Measurements from ENCODE around the gene SATB2.

The SATB2 gene

DNA sequence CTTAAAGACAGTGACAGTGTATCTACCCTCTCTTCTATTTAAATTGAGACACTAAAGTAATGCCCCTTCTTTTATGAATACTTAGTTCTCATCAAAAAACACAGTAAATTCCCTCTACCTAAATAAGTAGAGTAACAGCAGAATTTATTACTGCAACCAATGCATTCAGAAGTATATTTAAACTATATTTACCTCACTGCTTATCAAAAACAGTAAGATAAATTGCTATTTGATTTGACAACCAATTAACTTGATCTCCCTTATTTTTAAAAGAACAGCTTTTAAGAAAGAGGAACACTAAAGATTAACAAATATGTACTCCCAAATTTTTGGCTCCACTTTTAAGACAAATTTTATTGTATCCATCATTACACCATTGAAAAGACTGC, 4.8 kb downstream of the SATB2 start:
- in situ Hi-C loops (cut with MboI; ENCODE audit: low sequenced_read_pairs): no loop called here

DNA sequence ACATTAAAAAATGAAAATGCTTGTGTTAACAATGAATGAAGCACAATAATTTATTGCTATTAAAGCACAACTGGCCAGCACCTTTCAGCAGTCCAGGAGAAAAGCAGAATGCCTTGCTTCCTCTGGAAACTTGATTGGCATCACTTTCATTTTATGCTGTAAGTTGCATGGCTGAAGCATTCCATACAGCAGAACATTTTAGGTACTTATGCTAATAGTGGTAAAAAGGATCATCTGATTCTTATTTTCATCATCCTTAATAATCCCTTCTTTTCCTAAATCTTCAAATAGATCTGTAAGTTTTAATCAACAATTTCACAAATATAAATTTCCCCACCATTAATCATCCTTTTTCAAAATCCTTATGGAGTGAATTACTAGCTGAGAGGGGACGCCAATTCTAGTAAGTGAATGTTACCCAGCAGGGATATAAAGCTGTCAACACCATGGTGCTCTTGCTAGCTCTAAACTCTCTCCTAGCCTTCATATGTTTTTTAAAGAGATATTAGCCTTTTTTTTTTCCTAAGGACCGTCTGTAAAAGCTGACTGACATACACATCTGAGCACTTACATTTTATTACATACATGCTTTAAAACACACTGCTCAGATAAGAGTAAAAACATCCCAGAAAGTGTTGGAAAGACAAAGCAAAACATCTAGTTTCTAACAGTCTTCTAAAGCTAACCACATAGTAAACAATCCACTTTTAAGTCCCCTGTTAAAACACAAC, 5.3 kb downstream of the SATB2 start:
- in situ Hi-C loops (cut with MboI; ENCODE audit: low sequenced_read_pairs): no loop called here

DNA sequence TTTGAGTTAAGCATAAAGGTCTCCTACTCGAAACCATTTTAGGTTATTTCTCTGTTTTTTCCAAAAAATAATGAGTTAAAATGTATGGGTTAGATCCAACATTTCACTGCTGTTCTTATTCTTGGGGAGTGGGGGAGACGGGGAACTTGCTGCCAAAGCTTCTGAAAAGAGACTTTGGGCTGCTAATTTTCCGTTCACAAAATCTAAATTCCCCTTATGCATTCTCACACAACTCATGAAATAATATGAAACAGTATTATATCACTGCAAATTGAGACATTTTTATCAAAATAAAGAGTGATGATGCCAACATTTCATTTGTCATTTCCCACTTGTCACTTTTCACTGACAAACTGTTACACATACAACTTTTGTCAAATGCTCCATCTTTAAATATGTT, 7.8 kb downstream of the SATB2 start:
- in situ Hi-C loops (cut with MboI; ENCODE audit: low sequenced_read_pairs): no loop called here

DNA sequence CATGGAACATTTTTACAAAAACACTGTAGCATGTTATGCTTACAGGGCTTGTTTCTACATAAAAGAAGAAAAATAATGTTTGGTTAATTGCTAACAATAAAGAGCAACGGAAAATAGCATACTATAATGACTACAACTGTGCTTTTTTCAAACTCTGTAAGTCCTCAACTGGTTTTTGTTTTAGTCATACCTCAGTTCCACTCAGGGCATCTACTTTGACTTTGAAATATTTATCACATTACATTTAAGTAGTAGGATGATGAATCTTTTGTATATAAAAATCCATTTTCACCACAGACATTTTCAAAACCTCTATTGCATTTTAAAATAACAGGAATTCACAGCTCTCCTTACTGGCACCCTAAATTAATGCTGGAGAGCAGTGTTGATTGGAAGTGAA, 8.3 kb downstream of the SATB2 start:
- in situ Hi-C loops (cut with MboI; ENCODE audit: low sequenced_read_pairs): no loop called here

DNA sequence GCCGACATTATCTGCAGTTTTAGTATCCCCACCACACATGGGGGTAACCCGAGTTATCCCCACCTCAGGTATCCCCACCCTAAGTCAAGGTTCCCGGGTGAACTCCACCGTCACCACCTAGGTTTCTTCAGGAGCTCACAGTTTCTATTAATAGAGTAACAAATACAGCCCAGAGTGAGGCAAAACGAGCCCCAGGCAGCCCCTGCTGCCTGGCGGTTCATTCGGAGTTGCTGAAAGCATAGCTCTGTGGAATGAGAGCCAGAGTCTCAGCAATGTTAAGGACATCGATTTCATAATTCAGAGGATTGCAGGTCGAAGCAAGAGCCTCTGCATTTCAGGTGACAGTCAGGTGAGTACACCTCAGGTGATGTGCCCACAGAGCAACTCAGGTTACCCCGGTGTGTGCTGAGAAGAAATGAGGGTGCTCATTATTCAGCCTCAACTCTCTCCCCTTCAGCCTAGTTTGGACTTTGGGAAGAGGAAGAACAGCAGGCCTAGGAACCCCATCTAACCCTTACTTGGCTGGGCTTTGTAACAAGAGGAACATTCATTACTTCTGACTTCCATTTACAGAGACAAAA, 10.7 kb downstream of the SATB2 start:
- in situ Hi-C loops (cut with MboI; ENCODE audit: low sequenced_read_pairs): no loop called here

DNA sequence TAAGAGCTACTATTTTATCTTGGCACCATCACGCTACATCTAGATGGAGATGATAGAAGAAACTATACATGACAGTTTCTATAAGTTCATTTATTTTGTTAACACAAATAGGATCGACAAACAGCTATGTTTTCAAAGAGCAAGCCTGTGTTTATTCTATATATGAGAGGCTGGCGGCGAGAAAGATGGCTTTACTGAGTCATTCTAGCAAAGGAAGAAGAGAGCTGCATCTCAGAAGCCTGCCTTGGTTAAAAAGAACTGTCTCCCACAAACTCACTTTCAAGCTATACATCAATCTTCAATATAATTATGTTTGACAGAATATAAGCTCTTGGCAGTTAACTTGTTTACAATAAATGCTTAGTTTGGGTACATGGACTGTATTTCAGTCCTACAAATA, 13.0 kb downstream of the SATB2 start:
- in situ Hi-C loops (cut with MboI; ENCODE audit: low sequenced_read_pairs): no loop called here

DNA sequence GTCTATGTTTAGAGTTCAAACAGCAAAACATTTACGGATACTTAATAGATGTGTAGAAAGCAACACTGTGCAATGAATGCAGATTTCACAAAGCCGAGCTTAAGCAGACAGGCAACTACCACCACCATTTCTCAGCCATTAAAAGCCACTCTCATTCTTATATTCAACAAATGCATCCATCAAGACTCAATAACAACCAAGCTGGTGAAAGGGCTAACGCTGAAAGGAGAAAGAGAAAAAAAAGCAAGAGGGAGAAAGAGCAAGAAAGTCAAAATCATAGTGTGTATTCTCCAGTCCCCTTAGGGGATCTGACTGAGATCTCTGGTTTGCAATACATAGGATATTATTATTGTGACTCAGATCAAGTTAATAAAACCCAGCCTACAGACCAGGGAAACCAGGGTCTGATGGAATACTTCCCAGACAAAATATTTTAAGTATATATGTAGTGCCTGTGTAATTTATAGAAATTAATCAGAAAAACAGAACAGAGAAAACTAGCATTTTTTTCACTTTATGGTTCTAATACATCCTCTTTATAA, 14.1 kb downstream of the SATB2 start:
- in situ Hi-C loops (cut with MboI; ENCODE audit: low sequenced_read_pairs): no loop called here

DNA sequence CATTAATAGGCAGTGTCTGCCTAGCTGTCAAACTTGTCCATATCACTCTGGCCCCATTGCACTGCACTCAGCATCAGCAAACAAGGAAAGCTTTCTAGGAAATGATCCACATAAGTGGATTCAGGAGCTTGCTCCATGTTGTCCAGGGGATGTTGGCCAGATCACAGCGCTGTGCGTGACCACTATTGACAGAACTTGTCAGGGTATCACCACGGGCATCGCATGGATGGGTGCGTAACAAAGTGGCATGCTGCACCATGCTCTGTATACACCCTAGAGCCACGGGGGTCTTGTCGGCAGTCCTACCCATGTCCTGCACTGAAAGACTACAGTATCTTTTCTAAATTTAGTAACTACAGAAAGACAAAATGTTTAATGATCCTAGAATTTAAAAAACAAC, 15.6 kb downstream of the SATB2 start:
- in situ Hi-C loops (cut with MboI; ENCODE audit: low sequenced_read_pairs): no loop called here

DNA sequence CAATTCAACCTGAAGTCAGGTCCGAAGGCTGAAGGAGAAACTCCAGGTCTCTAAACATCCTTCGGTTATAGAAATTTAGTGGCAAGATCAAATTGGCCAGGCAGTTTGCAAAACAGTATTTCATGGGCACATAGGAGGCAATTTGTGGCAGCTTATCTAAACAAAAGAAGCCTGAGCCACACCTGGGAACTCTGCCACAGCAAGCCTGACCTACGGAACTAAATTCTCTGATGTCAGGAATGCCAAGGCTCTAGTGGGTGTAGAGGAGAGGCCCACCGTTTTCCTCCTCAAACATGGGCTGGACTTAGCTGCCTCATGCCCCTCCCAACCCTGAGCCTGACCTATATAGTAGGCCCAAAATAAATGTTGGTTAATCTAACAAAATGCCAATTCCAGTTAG, 16.0 kb downstream of the SATB2 start:
- in situ Hi-C loops (cut with MboI; ENCODE audit: low sequenced_read_pairs): no loop called here

DNA sequence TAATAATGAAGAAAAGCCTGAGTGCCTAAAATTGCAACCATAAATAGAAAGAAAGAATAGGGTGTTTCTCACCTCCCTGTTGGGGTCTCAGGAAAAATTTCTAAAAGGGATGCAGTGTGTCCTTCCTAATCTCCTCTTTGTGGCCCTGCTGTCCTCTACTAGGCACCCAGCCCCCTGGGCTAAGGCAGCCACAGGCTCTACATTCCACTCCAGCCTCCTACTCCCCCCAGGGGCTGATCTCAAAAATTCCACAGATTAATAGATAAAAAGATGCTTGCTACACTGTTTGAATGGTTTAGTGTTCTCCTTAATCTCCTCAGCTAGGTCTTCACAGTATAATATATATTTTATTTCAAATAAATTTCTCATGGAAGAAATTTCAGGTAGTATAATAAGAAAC, 17.6 kb downstream of the SATB2 start:
- in situ Hi-C loops (cut with MboI; ENCODE audit: low sequenced_read_pairs): no loop called here

DNA sequence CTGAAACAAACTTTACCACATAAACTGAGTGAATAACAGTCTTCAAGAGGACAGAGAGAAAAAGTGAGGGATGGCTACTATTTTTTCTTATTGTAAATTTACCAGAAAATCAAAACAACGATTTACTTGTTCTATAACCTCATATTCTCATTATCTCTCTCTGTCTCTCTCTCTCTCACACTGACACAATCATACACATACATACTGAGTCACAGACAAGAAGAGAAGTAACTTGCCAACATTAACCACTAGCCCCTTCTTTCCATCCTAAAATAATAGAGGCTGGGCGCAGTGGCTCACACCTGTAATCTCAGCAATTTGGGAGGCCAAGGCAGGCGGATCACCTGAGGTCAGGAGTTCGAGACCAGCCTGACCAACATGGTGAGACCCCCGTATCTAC, 18.2 kb downstream of the SATB2 start:
- in situ Hi-C loops (cut with MboI; ENCODE audit: low sequenced_read_pairs): no loop called here

DNA sequence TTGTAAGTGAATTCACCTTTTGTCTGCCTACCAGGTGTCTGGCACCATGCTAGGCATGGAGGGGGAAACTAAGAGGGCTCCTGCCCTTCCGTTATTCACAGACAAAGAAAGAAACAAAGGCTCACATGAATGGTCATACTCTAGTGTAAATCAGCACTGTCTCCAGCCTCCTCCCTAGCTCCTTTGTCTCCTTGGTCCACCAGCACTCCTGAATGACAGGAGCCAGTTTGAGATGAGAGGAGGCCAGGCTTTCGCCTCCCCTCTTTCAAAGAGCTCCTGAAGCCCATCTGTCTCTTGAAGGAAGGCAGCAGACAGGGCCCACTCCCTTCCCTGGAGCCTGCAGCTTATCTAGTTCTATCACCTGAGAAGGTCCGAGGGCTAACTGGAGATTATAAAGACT, 18.7 kb downstream of the SATB2 start:
- in situ Hi-C loops (cut with MboI; ENCODE audit: low sequenced_read_pairs): no loop called here

DNA sequence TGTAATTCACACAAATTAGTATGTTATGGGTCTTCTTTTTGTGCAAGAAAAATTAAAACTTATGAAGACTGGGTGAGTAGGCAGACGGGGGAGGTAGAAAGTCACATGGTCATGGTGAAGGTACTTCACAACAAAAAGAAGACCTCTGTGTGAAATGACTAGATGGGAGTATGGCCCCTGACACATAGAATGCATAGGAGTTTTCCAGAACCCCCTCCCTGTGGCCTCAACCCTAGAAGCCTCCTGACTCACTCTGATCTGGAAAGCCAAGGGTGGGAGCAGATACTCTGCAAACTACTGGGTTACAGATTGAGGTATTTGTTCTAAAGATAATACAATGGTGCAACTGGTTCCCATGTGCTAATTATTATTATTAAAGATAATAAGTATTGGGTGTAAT, 23.2 kb downstream of the SATB2 start:
- in situ Hi-C loops (cut with MboI; ENCODE audit: low sequenced_read_pairs): no loop called here

DNA sequence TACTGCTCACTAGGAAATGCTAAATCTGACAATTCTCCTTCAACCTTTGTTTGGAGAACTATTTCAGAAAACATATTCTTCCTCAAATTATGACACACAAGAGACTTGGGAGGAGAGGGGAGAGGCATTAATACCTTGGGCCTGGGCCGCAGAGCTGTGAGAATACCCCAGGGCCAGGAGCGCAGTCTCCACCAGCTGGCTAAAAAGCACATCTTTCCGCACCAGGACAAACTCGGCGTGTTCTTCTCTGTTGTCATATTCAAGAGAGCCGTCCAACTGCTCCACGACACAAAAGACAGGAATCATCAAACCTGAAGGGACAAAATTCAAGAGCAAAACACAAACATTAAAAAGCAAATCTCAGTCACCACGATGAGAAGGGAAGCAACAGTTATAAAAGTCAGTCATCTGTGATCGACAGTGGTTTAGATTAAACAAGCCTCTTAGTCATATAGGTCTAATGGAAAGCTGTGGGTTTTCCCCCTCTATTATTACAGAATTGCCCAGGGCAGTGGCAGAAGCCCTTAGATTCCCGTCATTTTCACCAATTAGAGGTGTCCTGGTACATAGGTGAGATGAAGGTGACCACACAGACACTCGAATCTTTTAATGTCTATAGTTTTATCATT, 24.4 kb downstream of the SATB2 start:
- in situ Hi-C loops (cut with MboI; ENCODE audit: low sequenced_read_pairs): no loop called here

DNA sequence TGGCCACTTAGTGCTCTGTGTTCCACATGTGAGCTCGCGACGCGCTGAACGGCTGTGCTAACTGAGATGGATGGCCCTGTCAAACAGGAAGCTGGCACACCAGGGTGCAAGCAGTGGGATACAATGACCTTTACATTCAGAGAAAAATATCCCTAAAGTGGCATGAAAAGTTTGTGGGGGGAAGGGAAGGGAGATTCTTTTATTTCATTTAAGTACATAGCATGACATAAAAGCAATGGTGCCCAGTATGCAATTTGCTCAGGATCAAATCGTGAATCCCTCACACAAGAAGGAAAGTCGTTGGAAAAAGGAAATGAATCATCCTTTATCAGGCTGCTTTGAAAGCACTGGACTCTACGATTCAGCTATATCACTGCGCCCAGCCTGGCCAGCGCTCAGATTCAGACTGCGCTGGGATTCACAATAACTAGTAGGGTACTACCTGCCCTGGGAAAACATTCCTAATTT, 26.0 kb downstream of the SATB2 start:
- in situ Hi-C loops (cut with MboI; ENCODE audit: low sequenced_read_pairs): no loop called here

DNA sequence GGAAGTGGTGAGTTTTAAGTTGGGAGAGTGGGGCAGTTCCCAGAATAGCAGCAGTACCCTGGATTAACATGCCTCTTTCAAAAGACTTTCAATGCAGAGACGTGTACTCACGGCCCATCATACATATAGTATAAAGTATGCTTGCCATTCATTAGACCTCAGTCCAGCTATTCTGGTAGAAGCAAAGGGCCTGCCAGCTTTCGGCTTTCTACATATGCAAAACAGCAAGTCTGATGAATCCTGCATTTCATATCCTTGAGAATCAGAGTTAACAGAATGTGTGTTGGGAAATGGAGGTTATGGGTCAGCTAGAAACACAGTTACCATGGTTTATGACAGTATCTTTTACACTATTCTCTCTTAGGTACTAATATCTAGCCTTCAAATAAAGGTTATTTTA, 27.5 kb downstream of the SATB2 start:
- in situ Hi-C loops (cut with MboI; ENCODE audit: low sequenced_read_pairs): no loop called here

DNA sequence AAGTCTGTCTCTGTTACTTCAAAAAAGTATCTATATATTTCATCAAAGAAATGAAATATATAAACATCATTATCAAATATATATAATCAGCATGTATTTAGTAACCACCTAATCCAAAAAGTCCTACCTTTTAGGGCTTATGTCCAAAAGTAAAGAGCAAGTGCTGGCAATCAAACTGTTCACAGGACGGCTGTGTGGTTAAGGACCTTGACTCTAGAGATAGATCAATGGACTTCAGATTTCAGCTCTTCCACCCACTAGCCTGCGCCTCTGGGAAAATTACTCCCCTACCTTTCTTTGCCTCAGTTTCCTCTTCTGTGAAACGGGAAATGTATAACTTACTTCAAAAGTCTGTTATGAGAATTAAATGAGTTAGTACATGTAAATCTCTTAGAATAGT, 29.4 kb downstream of the SATB2 start:
- in situ Hi-C loops (cut with MboI; ENCODE audit: low sequenced_read_pairs): no loop called here

DNA sequence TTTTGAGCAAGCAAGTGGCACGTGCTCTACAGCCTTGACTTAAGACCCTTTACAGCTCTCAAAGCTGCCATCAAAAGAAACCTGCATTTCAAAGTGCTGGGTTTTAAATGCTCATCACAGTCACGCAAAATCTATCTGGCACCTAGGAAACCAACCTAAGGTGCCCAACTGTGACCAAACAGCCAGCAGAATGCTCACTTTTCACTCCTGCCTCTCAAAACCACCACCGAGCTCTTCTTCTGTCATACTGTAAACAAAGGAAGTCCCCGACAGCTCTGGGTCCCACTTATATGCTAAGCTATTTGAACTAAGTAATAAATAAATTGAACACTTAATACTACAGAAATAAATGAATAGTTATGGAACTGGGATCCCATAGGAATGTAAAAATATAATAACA, 33.6 kb downstream of the SATB2 start:
- in situ Hi-C loops (cut with MboI; ENCODE audit: low sequenced_read_pairs): no loop called here

DNA sequence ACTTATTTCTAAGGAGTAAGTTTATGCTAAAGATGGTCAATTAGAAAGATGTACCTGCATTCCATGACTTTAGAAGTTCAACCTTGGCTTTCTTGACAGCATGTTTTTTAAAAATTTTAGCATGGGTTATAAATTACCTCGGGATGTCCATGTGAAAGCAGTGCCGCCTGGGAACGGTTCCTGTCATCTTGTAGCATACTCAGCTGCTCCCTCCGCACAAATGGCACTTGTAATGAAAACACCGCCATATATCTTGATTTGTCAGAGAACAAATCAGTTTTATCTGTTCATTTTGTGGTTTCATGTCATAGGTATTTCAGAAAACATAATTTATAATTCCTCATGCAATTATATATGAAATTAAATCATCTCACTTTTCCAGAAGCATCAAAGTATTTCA, 38.3 kb downstream of the SATB2 start:
- in situ Hi-C loops (cut with MboI; ENCODE audit: low sequenced_read_pairs): no loop called here

DNA sequence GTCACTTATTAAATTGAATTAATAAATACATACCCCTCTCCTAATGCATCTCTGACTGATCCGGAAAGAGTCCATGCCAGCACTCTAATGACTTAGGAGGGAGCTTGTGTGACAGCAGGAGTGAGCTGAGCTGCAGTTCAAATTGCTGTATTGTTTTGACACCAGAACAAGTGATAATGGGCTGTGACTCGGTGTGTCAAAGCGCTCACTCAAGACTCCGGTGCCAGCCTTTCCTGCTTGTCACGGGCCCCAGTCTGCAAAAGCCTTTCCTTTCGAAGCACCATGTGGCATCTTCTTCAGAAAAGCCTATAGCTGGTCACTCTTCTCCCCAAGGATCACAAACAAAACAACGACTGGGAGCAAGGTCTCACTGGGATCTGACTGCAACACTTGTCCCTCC, 43.3 kb downstream of the SATB2 start:
- in situ Hi-C loops (cut with MboI; ENCODE audit: low sequenced_read_pairs): no loop called here

DNA sequence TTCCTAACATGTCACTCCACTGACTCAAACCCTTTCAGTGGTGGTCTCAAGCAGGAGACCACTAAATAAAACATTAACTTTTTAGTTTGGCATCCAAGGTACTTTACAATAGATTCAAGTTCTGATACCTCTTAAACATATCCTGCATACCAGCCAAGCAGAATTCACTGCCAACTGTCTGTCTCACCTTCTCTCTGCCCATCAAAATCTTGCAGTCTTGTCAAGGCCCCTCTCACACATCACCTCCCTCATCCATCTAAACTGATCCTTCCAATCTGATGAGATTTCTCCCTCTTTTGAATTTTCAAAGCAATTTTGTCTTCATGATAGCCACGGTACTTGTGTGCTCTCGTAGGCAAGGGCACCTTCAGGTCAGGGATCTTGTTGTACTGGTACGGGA, 43.7 kb downstream of the SATB2 start:
- in situ Hi-C loops (cut with MboI; ENCODE audit: low sequenced_read_pairs): no loop called here
